HK-2 (cell line): ENCODE data around the gene SF3A1.

ENCODE experiments used
- DNase-seq: peaks from one replicate; pipeline ENCODE4 v3.0.0-alpha.2; 2018; ENCODE audit not compliant: unreplicated experiment

SF3A1 gene

DNA sequence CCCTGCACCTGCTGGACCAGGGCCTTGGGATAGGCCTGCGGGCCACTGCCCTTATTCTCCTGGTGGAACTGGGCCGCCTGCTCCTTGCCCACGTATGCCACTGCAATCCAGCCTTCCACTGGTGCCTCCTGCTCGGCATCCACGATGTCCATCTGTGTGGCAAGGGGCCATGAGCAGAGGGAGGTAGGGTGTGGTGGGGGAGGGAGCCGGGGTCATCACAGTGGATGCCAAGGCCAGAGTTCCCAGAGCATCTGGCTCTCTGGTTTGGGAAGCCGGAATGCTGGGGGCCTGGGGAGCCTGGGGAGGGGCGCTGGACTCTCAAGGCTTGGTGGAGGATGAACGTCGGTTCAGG is 29.9 kb upstream of the SF3A1 start:
- DNase-seq = no peak

DNA sequence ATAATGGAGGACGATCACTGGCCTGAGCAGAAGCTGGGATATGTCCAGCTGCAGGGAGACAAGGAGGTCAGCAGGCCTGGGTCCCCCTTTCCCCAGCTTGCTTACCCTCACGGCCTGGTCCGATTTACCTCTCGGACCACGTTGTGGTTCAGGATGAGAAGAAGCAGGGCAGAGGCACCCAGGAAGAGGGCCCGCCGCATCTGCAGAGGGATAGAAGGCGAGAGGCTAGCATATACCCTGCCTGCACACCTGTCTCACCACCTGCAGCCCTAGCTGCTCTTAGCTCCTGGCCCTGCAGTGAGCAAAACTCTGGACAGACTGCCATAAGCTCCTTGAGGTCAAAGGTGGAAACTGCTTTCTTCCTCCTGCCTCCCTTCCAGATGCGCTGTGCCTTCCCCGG is 29.2 kb upstream of the SF3A1 start:
- no peak for DNase-seq

DNA sequence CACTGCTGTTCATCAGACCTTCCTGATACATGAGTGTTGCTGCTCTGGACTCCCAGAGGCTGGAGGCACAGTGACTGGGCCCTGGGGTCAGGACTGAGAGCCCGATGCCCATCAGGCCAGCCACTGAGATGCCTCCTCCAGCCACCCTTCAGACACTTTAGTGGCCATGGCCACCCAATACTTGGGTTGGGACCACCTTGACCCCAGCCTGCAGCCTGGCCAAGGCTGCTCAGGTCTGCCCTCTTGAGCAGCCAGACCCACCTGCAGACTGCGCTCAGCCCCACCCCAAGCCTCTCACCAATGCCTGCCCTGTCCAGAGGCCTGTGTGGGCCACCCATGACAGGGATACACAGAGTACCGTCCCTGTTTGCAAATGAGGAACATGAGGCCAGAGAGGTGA is 26.4 kb upstream of the SF3A1 start:
- DNase-seq = no peak

DNA sequence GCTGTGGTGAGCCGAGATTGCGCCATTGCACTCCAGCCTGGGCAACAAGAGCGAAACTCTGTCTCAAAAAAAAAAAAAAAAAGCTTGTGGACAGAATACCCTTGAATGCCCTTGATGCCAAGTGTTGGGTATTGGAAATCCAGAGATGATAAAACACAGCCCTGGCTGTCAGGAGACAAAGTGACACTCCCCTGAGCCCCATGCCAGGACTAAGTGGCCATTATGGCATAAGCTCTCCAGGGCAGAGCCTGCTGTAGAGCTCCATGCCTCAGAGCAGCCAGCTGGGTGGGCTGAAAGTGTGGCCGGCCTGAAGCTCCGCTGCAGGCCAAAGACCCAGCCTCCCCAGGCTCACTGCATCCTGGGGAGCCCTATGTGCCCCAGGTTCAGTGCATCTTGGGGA is 25.6 kb upstream of the SF3A1 start:
- no peak for DNase-seq

DNA sequence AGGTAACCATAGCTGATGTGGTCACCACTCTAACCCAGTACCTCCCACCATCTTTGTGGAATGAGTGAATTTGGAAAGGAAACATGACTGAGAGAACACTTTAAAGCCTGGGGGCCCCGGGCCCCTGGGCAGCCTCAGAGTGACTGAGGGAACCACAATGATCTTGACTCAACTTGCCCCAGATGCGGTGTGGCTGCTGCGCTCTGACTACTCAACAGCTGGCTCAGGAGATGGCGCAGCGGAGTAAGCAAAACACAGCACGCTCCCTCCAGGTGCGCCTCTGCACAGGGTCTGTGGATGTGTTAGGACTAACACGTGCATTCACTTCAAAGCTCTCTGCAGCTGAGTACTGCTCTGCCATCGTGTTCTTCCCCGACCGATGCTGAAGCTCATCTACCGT is 24.6 kb upstream of the SF3A1 start:
- DNase-seq = no peak

DNA sequence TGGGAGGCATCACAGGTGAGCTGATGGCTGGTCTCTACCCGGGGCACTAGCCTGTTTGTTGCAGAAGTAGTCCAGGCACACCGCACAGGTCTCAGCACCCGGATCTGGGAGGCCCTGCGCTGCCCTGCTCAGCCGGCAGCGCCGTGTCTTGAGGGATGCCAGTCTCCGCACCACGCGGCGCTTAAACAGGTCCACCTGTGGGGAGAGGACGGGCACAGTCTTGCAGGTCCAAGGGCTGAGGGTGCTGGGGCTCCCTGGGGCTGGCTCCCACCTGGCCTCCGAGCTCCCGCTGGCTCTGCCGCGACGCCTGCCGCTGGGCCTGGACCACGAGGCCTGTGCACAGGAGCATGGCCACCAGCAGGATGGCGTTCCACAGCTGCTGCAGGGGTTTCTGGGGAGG is 23.3 kb upstream of the SF3A1 start:
- DNase-seq = no peak

DNA sequence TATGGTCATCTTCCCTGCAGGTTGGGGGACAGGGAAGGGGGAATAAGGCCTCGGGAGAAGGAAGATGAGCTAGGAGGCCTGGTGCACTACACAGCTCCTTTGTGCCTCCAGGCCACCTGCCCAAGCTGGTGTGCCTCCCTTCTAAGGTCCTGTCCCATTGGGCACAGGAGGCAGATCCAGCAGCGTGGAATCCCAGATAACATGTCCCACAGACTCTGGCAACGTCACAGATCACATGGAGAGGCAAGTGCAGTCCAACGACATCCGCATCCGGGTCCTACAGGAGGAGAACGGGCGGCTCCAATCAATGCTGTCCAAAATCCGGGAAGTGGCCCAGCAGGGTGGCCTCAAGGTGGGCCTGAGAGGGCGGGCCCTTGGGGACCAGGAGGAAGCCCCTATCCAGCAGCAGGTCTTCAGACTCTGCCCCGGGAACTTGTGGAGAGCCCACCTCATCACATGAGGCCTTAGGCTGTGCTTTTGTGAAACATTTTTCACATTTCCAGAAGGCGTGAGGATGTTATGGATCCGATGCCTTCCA is 18.7 kb upstream of the SF3A1 start:
- DNase-seq = no peak

DNA sequence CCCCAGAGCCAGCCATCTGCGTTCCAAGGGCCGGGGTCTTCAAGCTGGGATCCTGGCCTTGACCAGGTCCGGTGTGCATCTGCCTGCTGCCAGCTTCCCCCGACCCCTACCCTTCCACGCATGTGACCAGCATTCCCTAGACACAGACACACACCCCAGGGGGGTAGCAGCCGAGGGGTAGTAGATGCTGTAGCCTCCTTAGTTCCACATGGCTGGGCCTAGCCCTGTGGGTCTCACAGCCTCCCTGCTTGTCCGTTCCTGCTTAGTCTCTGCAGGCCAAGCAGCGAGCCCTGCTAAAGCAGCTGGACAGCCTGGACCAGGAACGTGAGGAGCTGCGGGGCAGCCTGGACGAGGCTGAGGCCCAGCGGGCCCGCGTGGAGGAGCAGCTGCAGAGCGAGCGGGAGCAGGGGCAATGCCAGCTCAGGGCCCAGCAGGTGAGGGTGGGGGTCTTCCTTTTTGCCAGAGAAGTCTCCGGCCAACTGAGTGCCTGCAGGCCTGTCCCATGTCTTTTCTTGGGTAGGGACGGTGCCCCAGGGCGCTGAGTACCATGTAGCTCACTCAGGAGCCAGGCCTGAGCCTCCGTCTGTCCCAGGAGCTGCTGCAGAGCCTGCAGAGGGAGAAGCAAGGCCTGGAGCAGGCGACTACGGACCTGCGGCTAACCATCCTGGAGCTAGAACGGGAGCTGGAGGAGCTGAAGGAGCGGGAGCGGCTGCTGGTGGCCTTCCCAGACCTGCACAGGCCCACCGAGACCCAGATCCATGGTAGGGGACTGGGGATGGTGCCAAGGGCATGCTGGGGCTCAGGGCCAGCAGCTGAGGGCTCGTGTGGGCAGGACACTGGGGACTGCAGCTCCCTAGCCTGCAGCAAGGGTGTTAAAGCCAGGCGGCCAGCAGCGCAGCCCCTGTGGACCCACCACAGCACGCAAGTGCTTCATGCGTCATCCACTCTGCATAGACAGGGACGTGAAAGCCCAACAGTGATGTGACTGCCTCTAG is 16.9 kb upstream of the SF3A1 start:
- no peak for DNase-seq

DNA sequence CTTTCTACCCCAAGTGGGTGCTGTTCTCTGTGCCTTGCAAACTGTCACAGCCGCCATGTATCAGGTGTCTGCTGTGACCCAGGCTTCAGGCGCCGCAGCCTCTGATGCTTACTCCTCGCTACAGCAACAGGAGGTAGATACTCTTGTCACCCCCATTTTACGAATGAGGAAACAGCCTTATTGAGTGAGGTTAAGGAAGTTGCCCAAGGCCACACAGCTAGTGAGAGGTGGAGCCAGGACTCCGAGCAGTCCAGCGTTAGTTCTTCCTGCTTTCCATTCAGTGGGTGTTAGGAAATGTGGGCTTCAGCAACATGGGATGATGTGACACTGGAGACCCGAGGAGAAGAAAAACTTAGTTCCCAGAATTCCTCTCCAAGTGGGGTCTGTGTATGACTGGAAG is 16.2 kb upstream of the SF3A1 start:
- no peak for DNase-seq

DNA sequence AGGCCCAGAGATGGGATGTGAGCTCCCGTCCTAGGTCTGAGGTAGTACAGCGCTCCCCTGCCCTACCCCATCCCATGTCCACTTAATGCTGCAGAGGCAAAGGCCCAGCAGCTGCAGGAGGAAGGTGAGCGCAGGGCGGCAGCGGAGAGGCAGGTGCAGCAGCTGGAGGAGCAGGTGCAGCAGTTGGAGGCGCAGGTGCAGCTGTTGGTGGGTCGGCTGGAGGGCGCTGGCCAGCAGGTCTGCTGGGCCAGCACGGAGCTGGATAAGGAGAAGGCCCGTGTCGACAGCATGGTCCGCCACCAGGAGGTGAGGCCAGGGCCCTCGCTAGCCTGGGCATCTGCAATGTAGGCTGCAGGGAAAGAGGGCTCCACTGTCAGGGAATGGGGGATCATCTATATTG is 15.3 kb upstream of the SF3A1 start:
- DNase-seq = no peak

DNA sequence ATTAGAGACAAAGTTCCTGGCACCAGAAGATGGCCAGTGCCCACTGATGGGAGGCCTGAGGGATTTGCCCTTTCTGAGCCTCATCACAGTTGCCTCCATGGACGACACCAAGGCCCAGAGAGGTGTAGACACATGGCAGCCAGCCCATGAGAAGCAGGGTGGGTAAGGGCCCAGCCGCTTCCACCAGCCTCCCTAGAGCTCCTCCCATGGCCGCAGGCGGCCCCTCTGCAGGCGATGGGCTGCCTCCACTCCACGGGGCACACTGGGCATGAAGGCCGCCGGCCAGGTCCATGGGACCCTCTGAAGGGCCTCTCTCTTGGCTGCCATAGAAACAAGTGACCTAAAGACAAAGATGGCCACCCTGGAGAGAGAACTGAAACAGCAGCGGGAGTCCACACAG is 14.6 kb upstream of the SF3A1 start:
- no peak for DNase-seq

DNA sequence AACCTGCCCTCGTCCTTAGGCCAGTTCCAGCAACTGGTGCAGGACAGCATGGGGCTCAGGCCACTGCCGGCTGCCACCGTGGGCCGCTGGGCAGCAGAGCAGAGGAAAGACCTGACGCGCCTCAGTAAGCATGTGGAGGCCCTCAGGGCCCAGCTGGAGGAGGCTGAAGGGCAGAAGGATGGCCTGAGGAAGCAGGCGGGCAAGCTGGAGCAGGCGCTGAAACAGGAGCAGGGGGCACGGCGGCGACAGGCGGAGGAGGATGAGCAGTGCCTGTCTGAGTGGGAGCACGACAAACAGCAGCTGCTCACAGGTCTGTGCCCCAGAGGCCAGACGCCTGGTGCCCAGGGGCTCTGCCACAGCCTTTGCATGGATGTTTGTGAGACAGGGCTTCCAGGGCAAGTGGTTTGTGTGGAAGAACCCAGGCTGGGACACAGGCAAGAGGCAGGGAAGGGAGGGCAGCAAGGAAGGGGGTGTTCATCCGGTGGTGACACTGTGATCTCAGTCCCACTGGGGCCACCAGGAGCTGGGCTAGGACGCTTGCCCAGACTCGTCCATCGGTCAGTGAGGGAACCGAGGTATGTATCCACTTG is 14.0 kb upstream of the SF3A1 start:
- DNase-seq = no peak

DNA sequence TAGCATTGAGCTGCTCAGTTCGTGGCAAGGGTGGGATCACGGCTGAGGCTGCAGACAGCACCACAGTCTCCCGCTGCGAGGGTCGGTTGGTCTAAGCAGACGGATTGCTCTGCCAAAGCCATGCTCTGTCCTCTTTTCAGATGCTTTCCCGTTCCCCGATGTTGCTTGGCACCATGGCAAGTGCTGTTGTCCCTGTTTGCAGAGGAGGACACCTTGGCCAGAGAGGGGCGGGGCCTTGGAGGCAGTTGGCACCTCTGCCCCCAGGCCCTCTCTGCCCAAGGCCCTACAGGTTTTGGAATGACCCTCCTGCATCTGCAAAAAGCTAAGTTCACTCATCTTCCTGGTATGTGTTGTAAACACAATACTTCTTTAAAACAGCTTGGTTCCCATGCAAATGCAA is 11.7 kb upstream of the SF3A1 start:
- DNase-seq = no peak

DNA sequence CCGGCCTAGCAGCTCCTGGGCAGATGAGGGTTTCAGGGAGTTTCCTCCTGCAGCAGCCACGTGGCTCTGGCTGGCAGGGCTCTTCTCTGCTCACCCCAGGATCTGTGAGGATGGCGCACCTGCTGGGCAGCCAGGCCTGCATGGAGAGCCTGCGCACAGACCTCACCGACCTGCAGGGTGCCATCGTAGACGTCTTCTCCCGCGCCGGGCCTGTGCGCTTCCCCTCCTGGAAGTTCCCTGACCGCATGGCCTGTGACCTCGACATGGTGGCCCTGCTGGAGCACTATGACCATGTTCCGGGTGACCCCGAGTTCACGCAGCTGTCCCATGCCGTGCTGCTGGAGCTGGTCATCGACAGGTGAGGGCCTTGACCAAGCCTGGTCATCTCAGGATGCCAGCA is 9.2 kb upstream of the SF3A1 start:
- no peak for DNase-seq

DNA sequence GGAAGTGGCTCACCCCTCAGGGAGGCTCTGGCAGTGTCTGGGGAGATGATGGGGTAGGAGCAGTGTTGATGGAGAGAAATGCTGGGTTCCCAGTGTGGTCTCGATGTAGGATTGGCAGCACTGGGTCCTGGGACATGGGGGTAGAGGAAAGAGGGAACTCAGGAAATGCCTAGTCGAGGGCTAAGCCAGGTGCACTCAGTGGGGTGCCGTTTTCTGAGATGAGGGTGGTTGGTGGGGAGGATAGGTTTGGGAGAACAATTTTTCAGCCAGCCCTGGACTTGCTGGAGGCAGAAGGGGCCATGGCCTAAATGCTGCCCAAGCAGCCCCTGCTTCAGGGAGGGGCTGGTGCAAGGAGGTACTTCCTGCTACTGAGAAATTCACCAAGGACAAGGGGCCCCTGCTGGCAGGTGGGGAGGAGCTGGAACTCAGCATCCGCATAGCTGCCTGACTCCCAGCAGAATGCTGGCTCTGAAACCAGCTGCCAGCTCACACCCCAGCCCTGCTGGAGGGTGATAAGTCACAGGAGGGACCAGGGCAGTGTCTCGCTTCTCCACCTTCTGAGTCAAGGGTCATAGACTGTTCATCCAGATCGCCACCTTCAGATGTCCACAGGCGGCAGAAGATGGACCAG is 6.1 kb upstream of the SF3A1 start:
- DNase-seq = no peak

DNA sequence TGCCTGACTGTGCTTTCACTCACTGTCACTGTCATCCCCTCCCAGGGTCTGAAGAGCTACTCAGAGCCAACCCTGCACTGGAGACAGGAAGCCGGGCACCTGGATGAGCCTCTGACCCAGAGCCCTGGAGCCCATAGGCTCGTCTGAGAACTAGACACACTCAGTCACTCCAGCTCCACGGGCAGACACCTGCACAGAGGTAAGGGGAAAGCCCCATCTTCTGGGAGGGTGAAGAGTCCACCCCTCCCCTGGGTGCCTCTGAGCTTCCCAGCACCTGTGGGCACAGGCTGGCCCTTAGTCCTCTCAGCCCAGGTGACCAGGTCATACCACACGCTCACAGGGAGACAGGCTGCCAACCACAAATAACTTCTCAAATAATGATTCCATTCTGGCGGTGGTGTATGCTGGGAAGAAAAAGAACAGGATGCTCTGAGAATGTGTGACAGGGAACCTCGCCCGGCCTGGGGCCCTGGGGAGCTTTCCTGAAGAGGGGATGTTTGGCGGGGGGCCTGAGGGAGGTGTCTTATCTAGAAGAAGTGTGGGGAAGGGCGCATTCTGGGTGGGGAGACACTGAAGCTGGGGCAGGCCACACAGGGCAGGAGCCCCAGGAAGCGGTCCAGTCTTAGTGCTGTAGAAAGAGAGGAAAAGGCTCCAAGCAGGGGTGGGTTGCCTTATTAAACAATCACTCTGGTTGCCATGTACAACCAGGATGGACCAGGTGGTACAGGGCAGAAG is 5.4 kb upstream of the SF3A1 start:
- DNase-seq = no peak

DNA sequence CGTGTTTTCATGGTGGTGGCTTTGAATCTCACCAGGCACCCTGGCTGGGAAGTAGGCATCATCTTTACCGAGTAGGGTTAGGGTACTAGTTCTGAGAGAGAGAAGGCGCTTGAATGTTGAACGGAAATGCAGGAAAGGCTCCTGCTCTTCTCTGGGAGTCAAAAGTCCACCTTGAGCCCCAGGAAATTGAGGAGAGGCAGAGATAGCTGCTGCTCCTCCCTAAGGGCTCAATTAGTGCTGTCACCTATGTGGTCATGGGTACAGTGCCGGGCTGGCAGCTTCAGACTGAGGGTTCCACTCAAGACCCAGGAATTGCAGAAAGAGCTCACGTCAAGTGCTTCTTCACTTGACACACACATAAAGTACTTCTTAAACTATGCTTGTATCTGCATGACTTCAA is 1.8 kb upstream of the SF3A1 start:
- no peak for DNase-seq

DNA sequence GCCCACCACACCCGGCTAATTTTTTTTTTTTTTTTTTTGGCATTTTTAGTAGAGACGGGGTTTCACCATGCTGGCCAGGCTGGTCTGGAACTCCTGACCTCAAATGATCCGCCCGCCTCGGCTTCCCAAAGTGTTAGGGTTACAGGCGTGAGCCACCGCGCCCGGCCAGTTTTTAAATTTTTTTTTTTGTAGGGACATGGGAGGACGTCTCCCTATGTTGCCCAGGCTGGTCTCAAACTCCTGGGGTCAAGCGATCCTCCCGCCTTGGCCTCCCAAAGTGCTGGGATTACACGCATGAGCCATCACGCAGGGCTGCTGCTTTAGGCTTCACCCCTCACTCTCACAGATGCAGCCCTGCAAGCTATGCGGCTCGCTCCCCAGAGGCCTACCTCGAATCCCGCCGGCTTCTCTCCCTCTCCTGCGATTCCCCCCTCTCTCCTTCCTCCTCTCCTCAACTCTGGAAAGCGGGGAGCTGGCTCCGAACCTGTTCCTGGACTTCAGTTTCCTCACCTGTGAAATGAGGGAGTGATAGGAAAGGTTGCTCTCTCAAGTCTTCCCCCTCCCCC is 1.0 kb upstream of the SF3A1 start:
- no peak for DNase-seq

DNA sequence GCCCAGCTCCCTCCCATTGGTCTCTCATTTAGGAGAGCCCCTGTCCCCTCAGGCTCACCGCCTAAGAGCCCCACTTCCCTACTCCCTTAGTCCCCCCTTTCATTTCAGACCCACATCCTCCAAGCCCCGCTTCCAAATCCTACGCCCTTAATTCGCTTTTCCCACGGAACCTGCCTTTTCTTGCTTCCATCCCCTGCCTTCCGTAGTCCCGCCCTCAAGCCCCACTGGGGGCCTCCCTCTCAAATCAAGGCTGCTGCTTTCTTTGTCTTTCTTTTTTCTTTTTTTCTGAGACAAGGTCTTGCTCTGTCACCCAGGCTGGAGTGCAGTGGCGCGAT is 509 bp upstream of the SF3A1 start:
- DNase-seq = no peak

DNA sequence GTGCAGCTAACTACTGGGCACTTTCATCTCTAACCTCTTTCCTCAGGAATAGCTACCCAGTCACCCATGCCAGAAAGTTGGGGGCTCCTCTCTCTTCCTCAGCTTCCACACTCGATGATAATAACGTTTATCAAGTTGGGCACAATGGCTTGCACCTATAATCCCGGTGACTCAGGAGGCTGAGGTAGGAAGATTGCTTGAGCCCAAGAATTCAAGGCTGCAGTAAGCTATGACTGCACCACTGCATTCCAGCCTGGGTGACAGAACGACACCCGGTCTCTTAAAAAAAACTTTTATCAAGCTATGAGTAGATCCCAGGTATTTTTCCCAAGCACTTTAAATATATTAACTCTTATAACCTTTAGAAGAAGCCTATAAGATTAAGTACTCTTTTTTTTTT is 2.0 kb downstream of the SF3A1 start:
- no peak for DNase-seq

DNA sequence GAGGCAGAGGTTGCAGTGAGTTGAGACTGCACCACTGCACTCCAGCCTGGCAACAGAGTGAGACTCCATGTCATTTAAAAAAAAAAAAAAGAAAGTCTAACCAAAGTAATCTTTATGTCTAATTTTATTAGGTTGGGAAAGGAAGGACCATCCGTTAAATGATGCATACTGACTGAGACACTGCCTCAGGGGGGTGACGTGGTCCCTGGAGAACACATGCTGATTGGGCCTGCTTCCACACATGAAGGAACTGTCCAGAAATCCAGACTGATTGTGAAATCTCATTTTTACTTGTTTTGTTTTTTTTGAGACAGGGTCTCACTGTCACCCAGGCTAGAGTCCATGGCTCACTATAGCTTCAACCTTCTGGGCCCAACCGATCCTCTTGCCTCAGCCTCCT is 5.5 kb downstream of the SF3A1 start:
- DNase-seq = no peak

DNA sequence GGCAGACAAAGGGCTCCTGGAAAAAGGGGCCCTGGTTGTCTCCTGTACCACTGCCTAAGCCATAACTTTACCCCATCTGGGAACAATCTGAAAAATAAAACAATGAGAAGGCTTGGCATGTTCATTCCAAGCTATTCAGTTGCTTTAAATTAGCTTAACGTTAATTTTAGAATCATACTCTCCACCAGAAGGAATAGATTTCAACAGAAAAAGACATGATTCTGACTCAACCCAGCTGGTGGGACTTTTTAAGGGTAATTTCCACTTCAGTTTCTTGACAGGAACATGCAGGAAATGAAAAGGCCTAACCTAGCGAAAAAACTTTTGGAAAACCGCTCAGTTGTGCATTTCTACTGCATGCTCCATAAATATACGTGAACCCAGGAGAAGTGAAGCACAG is 7.9 kb downstream of the SF3A1 start:
- no peak for DNase-seq
